A549 treated with CpdA at 1 μM for 4 hours (cell line): ENCODE data around the gene EXOSC7. TPM values are rescaled to one million over a fixed set of nuclear protein-coding genes. Genes with fewer than 3 reads are reported as not detected.

Experiments used
- total RNA-seq: library from RNA; stranded (reverse); fragments of 200-300 nt; extraction: Qiagen RNA extraction; gene quantifications from 5 replicates; pipeline ENCODE4 v1.2.3, GENCODE V29; 2022; ENCODE audit warnings: low read depth

The EXOSC7 gene
- 45.5 to 51.5 TPM (median 47.1 TPM) in 5 replicates for total RNA-seq

GRCh38 chr3:44976002-44976815 is at the start of gene EXOSC7, which contains the start of gene ZDHHC3:
Gene EXOSC7 (plus strand): TSS chr3:44976244. CDS start chr3:44976278, 34 bp downstream.
Gene ZDHHC3 (minus strand): TSS chr3:44976174. CDS start chr3:44959436, 16,738 bp downstream.

GRCh38 chr3:45026038-45026437 is 50.0 kb downstream of the EXOSC7 start, which contains the start of gene CLEC3B:
Gene CLEC3B (plus strand): TSS chr3:45026303. CDS start chr3:45026363, 60 bp downstream.

Other genes with a start within 250 kb of the EXOSC7 start
- not detected in 5 replicates for gene ZNF501, start 246.6 kb upstream of the EXOSC7 start, total RNA-seq
- gene KIAA1143, start 214.6 kb upstream of the EXOSC7 start, total RNA-seq, result 10.8 to 17.7 TPM (median 16.5 TPM) in 5 replicates
- 6.9 to 14.1 TPM (median 9.9 TPM) in 5 replicates for gene KIF15, start 214.4 kb upstream of the EXOSC7 start, total RNA-seq
- gene TMEM42, start 114.3 kb upstream of the EXOSC7 start, total RNA-seq, result 5.7 to 10.6 TPM (median 9.8 TPM) in 5 replicates
- 0.02 to 0.08 TPM (median 0.06 TPM) in 4 of 5 replicates, not detected in the other for gene TGM4, start 101.6 kb upstream of the EXOSC7 start, total RNA-seq
- 34.3 to 39.2 TPM (median 37.4 TPM) in 5 replicates for gene ZDHHC3, start 70 bp upstream of the EXOSC7 start, total RNA-seq
- gene CLEC3B, start 50.1 kb downstream of the EXOSC7 start, total RNA-seq, result 0.49 TPM in 1 of 5 replicates, not detected in the others
- 13.6 to 18.8 TPM (median 15.7 TPM) in 5 replicates for gene CDCP1, start 170.1 kb downstream of the EXOSC7 start, total RNA-seq